G401.6 (cell line): ENCODE results near the gene MAP3K20.
"Not testable (repeated sequence)": the region's sequence is repeated elsewhere in the genome, so short reads cannot be mapped to it uniquely, and the experiment has no call there.

ENCODE experiments used
- FAIRE-seq: peaks from 2 replicates; lab custom pipeline; 2012; peaks lifted over from hg19 to GRCh38; lab: Jason Lieb, UNC

The MAP3K20 gene

GRCh38 chr2:173161507-173161906 is 85.9 kb downstream of the MAP3K20 start:
- no peak for FAIRE-seq

GRCh38 chr2:173163357-173163756 is 87.7 kb downstream of the MAP3K20 start:
- FAIRE-seq = not testable (repeated sequence)

GRCh38 chr2:173164396-173164795 is 88.8 kb downstream of the MAP3K20 start:
- FAIRE-seq = no peak

GRCh38 chr2:173165443-173166238 is 90.0 kb downstream of the MAP3K20 start:
- FAIRE-seq = no peak

- FAIRE-seq = no peak
These were observed 95.7 kb downstream of the MAP3K20 start for GRCh38 chr2:173171321-173171720.

GRCh38 chr2:173171924-173172643 is 96.4 kb downstream of the MAP3K20 start:
- FAIRE-seq = no peak

- FAIRE-seq = not testable (repeated sequence)
These were observed 98.7 kb downstream of the MAP3K20 start for GRCh38 chr2:173174339-173174738.

- no peak for FAIRE-seq
These were observed 99.6 kb downstream of the MAP3K20 start for GRCh38 chr2:173175222-173175621.

GRCh38 chr2:173181982-173182381 is 106.3 kb downstream of the MAP3K20 start:
- FAIRE-seq = no peak

GRCh38 chr2:173184031-173185004 is 108.7 kb downstream of the MAP3K20 start:
- FAIRE-seq = no peak

GRCh38 chr2:173185437-173185836 is 109.8 kb downstream of the MAP3K20 start:
- FAIRE-seq = no peak

- no peak for FAIRE-seq
These were observed 112.5 kb downstream of the MAP3K20 start for GRCh38 chr2:173187941-173188788.

- FAIRE-seq = no peak
These were observed 116.0 kb downstream of the MAP3K20 start for GRCh38 chr2:173191601-173192000.

- no peak for FAIRE-seq
These were observed 116.4 kb downstream of the MAP3K20 start for GRCh38 chr2:173192071-173192470.

- FAIRE-seq = no peak
These were observed 118.3 kb downstream of the MAP3K20 start for GRCh38 chr2:173193925-173194324.

- FAIRE-seq = no peak
These were observed 119.5 kb downstream of the MAP3K20 start for GRCh38 chr2:173195100-173195499.

GRCh38 chr2:173196080-173196479 is 120.4 kb downstream of the MAP3K20 start:
- no peak for FAIRE-seq

GRCh38 chr2:173196638-173197037 is 121.0 kb downstream of the MAP3K20 start:
- no peak for FAIRE-seq

- FAIRE-seq = no peak
These were observed 122.7 kb downstream of the MAP3K20 start for GRCh38 chr2:173198327-173198726.

- no peak for FAIRE-seq
These were observed 123.6 kb downstream of the MAP3K20 start for GRCh38 chr2:173199294-173199693.

GRCh38 chr2:173202570-173202969 is 126.9 kb downstream of the MAP3K20 start:
- FAIRE-seq = no peak
